ENCODE measurements around the gene YY1.
"Not testable (repeated sequence)": the region's sequence is repeated elsewhere in the genome, so short reads cannot be mapped to it uniquely, and the experiment has no call there.

Gene YY1

GRCh38 chr14:100246809-100247428 lies 8.0 kb downstream of the YY1 start:
- DNase-seq, result no peak

GRCh38 chr14:100250732-100251465 lies 12.0 kb downstream of the YY1 start:
- no peak for DNase-seq

- no peak for DNase-seq
Measured at GRCh38 chr14:100252684-100253083, 13.7 kb downstream of the YY1 start.

- no peak for DNase-seq
Measured at GRCh38 chr14:100256339-100256895, 17.5 kb downstream of the YY1 start.

- DNase-seq, result no peak
Measured at GRCh38 chr14:100261621-100262020, 22.7 kb downstream of the YY1 start.

- DNase-seq, result no peak
Measured at GRCh38 chr14:100262545-100262944, 23.6 kb downstream of the YY1 start.

- DNase-seq, result no peak
Measured at GRCh38 chr14:100263141-100263540, 24.2 kb downstream of the YY1 start.

- DNase-seq, result no peak
Measured at GRCh38 chr14:100267990-100268389, 29.0 kb downstream of the YY1 start.

- no peak for DNase-seq
Measured at GRCh38 chr14:100268591-100269207, 29.8 kb downstream of the YY1 start.

- DNase-seq, result no peak
Measured at GRCh38 chr14:100271247-100271939, 32.4 kb downstream of the YY1 start.

- DNase-seq, result no peak
Measured at GRCh38 chr14:100274250-100274649, 35.3 kb downstream of the YY1 start.

GRCh38 chr14:100275214-100275613 lies 36.3 kb downstream of the YY1 start:
- DNase-seq, result no peak

- no peak for DNase-seq
Measured at GRCh38 chr14:100278702-100279101, 39.8 kb downstream of the YY1 start.

- DNase-seq, result no peak
Measured at GRCh38 chr14:100279133-100279532, 40.2 kb downstream of the YY1 start.

- no peak for DNase-seq
Measured at GRCh38 chr14:100279563-100279962, 40.6 kb downstream of the YY1 start.

- DNase-seq, result no peak
Measured at GRCh38 chr14:100281286-100282082, 42.5 kb downstream of the YY1 start.

GRCh38 chr14:100282083-100282350 lies 43.1 kb downstream of the YY1 start:
- DNase-seq, result no peak

GRCh38 chr14:100282766-100283419 lies 43.9 kb downstream of the YY1 start:
- no peak for DNase-seq

GRCh38 chr14:100283436-100283835 lies 44.5 kb downstream of the YY1 start:
- not testable (repeated sequence) for DNase-seq

- DNase-seq, result no peak
Measured at GRCh38 chr14:100283984-100284881, 45.3 kb downstream of the YY1 start.
